AG04450 (cell line): ENCODE data around the gene ICAM2. TPM values are rescaled to one million over a fixed set of nuclear protein-coding genes. Genes with fewer than 3 reads are reported as not detected.

Experiments used
- CTCF ChIA-PET: fragments of 300-600, 350-600 bp; formaldehyde crosslinking; extraction: SDS; loops from one replicate; lab custom pipeline; 2022; ENCODE audit warnings: antibody characterized with exemption, inconsistent platforms; lab: Charles Lee
- POLR2A ChIA-PET: fragments of 350-600 bp; formaldehyde crosslinking; extraction: SDS; loops from one replicate; lab custom pipeline; 2021; ENCODE audit warnings: antibody characterized with exemption, inconsistent platforms; lab: Yijun Ruan, JAX
- DNase-seq: peaks from one replicate; pipeline ENCODE4 v3.0.0-alpha.2; 2011; ENCODE audit warnings: low read depth, low spot score
- H3K27ac ChIP-seq: one replicate; pipeline ENCODE4 v1.5.1; 2012; ENCODE audit warnings: low read depth, low read length, control low read depth
- H3K27me3 ChIP-seq: one replicate; pipeline ENCODE4 v1.6.0; 2012; ENCODE audit warnings: low read length; ENCODE audit not compliant: control insufficient read depth, insufficient read depth
- H3K4me3 ChIP-seq: 2 replicates; pipeline ENCODE4 v1.5.1; 2011; ENCODE audit warnings: mild to moderate bottlenecking, low read depth, low read length, control low read depth
- H3K9me3 ChIP-seq: 2 replicates; pipeline ENCODE4 v1.5.1; 2012; ENCODE audit warnings: low read length; ENCODE audit not compliant: control insufficient read depth, insufficient read depth
- polyA plus RNA-seq: library from polyadenylated mRNA; depleted of rRNA; stranded (reverse); fragments of >200 nt; gene quantifications from 2 replicates; pipeline ENCODE4 v1.2.3, GENCODE V29; 2011
- TF ChIP-seq, protein P1 (sequence below): IDR thresholded peaks from 2 replicates; pipeline ENCODE4 v1.5.1; 2011; ENCODE audit warnings: low read depth, low read length, control low read depth, inconsistent platforms

The ICAM2 gene
- polyA plus RNA-seq, 1 experiment = 0.16 TPM

- H3K27ac ChIP-seq = no peak overlapping the region
- TF ChIP-seq, protein P1, sequence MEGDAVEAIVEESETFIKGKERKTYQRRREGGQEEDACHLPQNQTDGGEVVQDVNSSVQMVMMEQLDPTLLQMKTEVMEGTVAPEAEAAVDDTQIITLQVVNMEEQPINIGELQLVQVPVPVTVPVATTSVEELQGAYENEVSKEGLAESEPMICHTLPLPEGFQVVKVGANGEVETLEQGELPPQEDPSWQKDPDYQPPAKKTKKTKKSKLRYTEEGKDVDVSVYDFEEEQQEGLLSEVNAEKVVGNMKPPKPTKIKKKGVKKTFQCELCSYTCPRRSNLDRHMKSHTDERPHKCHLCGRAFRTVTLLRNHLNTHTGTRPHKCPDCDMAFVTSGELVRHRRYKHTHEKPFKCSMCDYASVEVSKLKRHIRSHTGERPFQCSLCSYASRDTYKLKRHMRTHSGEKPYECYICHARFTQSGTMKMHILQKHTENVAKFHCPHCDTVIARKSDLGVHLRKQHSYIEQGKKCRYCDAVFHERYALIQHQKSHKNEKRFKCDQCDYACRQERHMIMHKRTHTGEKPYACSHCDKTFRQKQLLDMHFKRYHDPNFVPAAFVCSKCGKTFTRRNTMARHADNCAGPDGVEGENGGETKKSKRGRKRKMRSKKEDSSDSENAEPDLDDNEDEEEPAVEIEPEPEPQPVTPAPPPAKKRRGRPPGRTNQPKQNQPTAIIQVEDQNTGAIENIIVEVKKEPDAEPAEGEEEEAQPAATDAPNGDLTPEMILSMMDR = no peak
- ChIA-PET CTCF (interaction anchor here (1.4 kb wide), 1 partner anchor 16 kb away, joined by 4 read pairs; no protein-coding TSS in a partner anchor), POLR2A (no interaction called here)
- no peak overlapping the region for H3K4me3 ChIP-seq
- H3K9me3 ChIP-seq = no peaks in the 10 kb centered on the region; the same call in 1 of the 2 replicates
- peaks cover 7% of the 10 kb centered on the region for H3K27me3 ChIP-seq
- DNase-seq = no peak
These were observed 45.7 kb downstream of the ICAM2 start for GRCh38 chr17:63974594-63975192.

- TF ChIP-seq, protein P1 = no peak
- ChIA-PET CTCF (interaction anchor here (1.2 to 1.4 kb wide), 2 partner anchors 17 to 28 kb away, joined by 4 to 5 read pairs; no protein-coding TSS in a partner anchor), POLR2A (no interaction called here)
- Histone ChIP-seq H3K4me3 (no peak overlapping the region), H3K27me3 (peaks cover 7% of the 10 kb centered on the region), H3K27ac (no peak overlapping the region), H3K9me3 (no peaks in the 10 kb centered on the region; the same call in 1 of the 2 replicates)
- no peak for DNase-seq
These were observed 46.4 kb downstream of the ICAM2 start for GRCh38 chr17:63973930-63974593.

GRCh38 chr17:63973247-63973646 lies 47.2 kb downstream of the ICAM2 start:
- Histone ChIP-seq H3K27ac (no peak overlapping the region), H3K4me3 (no peak overlapping the region), H3K9me3 (no peaks in the 10 kb centered on the region; the same call in 1 of the 2 replicates), H3K27me3 (peaks cover 7% of the 10 kb centered on the region)
- TF ChIP-seq, protein P1 = no peak
- DNase-seq = no peak
- CTCF ChIA-PET = interaction anchor here (1.2 kb wide), 1 partner anchor 27 kb away, joined by 5 read pairs; no protein-coding TSS in a partner anchor
- POLR2A ChIA-PET = no interaction called here

- no peak for DNase-seq
- TF ChIP-seq, protein P1 = no peak
- ChIA-PET CTCF (no interaction called here), POLR2A (no interaction called here)
- no peak within 1 kb of the TSS for H3K27ac ChIP-seq
- H3K9me3 ChIP-seq = no peaks in the 10 kb centered on the region; the same call in 1 of the 2 replicates
- H3K4me3 ChIP-seq = no peak within 1 kb of the TSS
- H3K27me3 ChIP-seq = peaks cover 7% of the 10 kb centered on the region
These were observed 47.6 kb downstream of the ICAM2 start, which contains the start of gene SCN4A for GRCh38 chr17:63972796-63973195. SCN4A (minus strand) TSS chr17:63972918; CDS start chr17:63972841, 77 bp downstream.

DNA sequence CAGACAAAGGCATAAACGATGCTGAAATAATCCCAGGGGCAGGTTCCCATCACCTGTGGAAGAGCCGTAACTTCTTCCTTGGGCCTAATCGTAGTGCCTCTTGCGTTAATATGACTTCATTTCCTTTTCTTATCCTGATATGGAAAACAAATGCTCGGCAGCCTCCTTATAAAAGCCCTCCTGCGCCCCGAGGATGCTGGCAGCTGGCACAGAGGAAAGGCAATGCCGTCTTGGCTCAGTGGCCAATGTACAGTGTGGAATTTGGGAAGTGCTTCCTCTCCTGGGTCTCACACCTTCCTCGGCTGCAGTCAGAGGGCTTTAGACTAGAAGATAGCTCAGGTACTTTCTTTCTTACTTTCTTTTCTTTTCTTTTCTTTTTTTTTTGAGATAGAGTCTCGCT lies 51.2 kb downstream of the ICAM2 start:
- POLR2A ChIA-PET = no interaction called here
- peaks cover 9% of the 10 kb centered on the region for H3K27me3 ChIP-seq
- H3K27ac ChIP-seq = no peak overlapping the region
- no peak for DNase-seq
- TF ChIP-seq, protein P1 = no peak
- H3K9me3 ChIP-seq = no peaks in the 10 kb centered on the region; the same call in 1 of the 2 replicates
- no peak overlapping the region for H3K4me3 ChIP-seq
- CTCF ChIA-PET = interaction anchor here (1.1 to 2.0 kb wide), 2 partner anchors 51 to 60 kb away, joined by 3 to 7 read pairs; partner anchors contain the start of gene GH1
